CD4-positive, alpha-beta T cell (primary cell): ENCODE measurements around the gene AKAP8L. TPM values are rescaled to one million over a fixed set of nuclear protein-coding genes. Genes with fewer than 3 reads are reported as not detected.

Source experiments
- ATAC-seq: fragments of 200-7000 bp; cut with Tn5 transposase; one replicate; pipeline ENCODE4 v1.10.0; 2022; ENCODE audit warnings: mild to moderate bottlenecking; ENCODE audit not compliant: poor library complexity
- CTCF ChIA-PET: fragments of 350-600 bp; sonication (Branson Sonifier 250); formaldehyde crosslinking; loops from one replicate; lab custom pipeline; 2021; ENCODE audit warnings: antibody characterized with exemption, inconsistent platforms; lab: Charles Lee
- POLR2A ChIA-PET: fragments of 350-600 bp; sonication (Branson Sonifier 250); formaldehyde crosslinking; loops from one replicate; lab custom pipeline; 2021; ENCODE audit warnings: antibody characterized with exemption, inconsistent platforms; lab: Charles Lee
- DNase-seq, 14 experiments: peaks; one replicate each; pipeline ENCODE4 v3.0.0-alpha.2; 2013 to 2020; ENCODE audit warnings: mixed read lengths in 2 of 14
- H3K27ac ChIP-seq, 2 donors: one replicate each; pipeline versions ENCODE4 v1.5.1 to v1.7.0; 2013; ENCODE audit warnings: low read length in 2 of 2, low read depth in 1 of 2, mild to moderate bottlenecking in 1 of 2
- H3K27me3 ChIP-seq, 2 experiments: 1 replicate in 1 of 2; 2 replicates in 1 of 2; pipeline versions ENCODE4 v1.6.1 to v1.7.0; 2013; ENCODE audit warnings: low read length in 2 of 2, control low read depth in 1 of 2, mild to moderate bottlenecking in 1 of 2, moderate library complexity in 1 of 2; ENCODE audit not compliant: insufficient read depth in 2 of 2, control insufficient read depth in 1 of 2
- H3K36me3 ChIP-seq: one replicate; pipeline ENCODE4 v1.6.1; 2013; ENCODE audit warnings: low read length, control low read depth; ENCODE audit not compliant: insufficient read depth
- H3K4me1 ChIP-seq: one replicate; pipeline ENCODE4 v1.6.1; 2013; ENCODE audit warnings: low read length, control low read depth; ENCODE audit not compliant: insufficient read depth
- H3K4me3 ChIP-seq: one replicate; pipeline ENCODE4 v1.5.1; 2013; ENCODE audit warnings: mild to moderate bottlenecking, low read length, moderate library complexity
- H3K9me3 ChIP-seq, 2 experiments: 1 replicate in 1 of 2; 2 replicates in 1 of 2; pipeline versions ENCODE4 v1.6.1 to v1.7.0; 2013; ENCODE audit warnings: low read length in 2 of 2, mild to moderate bottlenecking in 2 of 2, control low read depth in 1 of 2, moderate library complexity in 1 of 2; ENCODE audit not compliant: control insufficient read depth in 1 of 2, insufficient read depth in 1 of 2
- H3K27ac Mint-ChIP-seq: one replicate; pipeline ENCODE4 v1.8.0; 2020; ENCODE audit warnings: mixed read lengths
- H3K27me3 Mint-ChIP-seq: one replicate; pipeline ENCODE4 v1.8.0; 2021; ENCODE audit warnings: mixed read lengths
- H3K36me3 Mint-ChIP-seq: one replicate; pipeline ENCODE4 v1.8.0; 2021; ENCODE audit warnings: low read depth, mixed read lengths
- H3K4me1 Mint-ChIP-seq: one replicate; pipeline ENCODE4 v1.8.0; 2021; ENCODE audit warnings: low read depth, mixed read lengths
- H3K4me3 Mint-ChIP-seq: one replicate; pipeline ENCODE4 v1.8.0; 2020; ENCODE audit warnings: mild to moderate bottlenecking, mixed read lengths
- H3K9me3 Mint-ChIP-seq: one replicate; pipeline ENCODE4 v1.8.0; 2020; ENCODE audit warnings: mixed read lengths
- CTCF ChIP-seq: fragments of 200-600 bp; IDR thresholded peaks from one replicate; pipeline ENCODE4 v1.8.0; 2022; ENCODE audit warnings: antibody characterized with exemption, mild to moderate bottlenecking
- intact Hi-C, 2 experiments: fragments of 100-400 bp; cut with DNase I in 1 of 2; cut with micrococcal nuclease in 1 of 2; formaldehyde crosslinking; loops; one replicate each; pipeline versions ENCODE4 v1.15.1 to v1.9.0; 2023 to 2025; cut with DNase I, micrococcal nuclease
- total RNA-seq, 174 experiments: library from RNA in 2 of 174; stranded (reverse) in 2 of 174; gene quantifications; one replicate each; pipeline ENCODE4 v1.2.3 and lab custom pipeline; 2021 to 2026

Gene AKAP8L
- total RNA-seq, 2 experiments from 2014 or later, result 157 to 162 TPM

DNA sequence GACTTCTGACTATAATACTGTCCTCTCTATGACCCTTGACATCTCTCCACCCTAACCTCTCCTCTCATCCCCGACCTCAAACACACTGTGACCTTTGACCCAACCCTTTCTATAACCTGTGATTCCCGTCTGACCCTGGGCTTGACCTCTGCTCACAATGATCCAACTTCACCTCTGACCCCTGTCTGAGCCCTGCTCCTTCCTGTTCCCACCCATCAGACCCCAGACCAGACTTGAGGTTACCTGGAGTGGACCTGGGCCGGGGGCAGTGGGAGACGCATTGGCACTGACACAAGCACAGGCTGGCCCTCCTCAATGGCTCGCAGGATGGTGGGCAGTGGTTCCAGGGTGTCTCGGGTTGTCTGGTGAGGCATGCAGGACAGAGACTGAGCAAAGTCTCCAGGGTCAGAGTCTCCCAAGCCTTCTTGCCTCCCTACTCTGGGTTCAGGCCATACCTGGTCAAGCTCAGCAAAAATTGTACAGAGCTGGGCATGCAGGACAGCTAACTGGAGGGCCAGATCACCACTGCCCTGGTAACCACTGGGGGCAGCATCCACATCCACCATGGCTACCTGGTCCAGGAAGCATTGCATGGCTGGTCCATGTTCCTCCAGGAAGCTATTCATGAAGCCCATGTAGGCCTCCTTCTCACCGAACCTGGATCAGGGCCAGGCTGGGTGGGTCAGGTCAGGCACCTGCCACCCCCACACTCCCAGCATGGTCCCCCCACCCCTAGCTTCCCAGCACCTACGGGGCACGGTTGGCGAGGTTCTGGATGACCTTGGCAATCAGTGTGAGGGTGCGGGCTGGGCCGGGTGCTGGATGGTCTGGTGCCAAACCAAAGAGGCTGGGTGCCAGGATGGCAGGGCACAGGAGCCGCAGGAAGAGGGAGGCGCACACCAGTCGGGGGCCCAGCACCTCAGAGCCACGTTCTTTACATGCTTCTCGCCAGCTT is 35.4 kb upstream of the AKAP8L start:
- no peak overlapping the region for H3K4me3 Mint-ChIP-seq
- no peak for TF ChIP-seq CTCF
- no peak overlapping the region for H3K27ac Mint-ChIP-seq
- no peaks in the 10 kb centered on the region for H3K9me3 Mint-ChIP-seq
- peaks cover 29% of the 10 kb centered on the region for H3K4me1 Mint-ChIP-seq
- intact Hi-C loops, result loop anchor here in 1 of 2 experiments (5.0 kb wide), 1 partner anchor 37 kb away; the partner anchor contains the start of gene AKAP8L
- H3K9me3 ChIP-seq, result no peaks in the 10 kb centered on the region
- H3K36me3 Mint-ChIP-seq, result peaks cover 64% of the 10 kb centered on the region
- H3K4me3 ChIP-seq, result no peak overlapping the region
- no peaks in the 10 kb centered on the region for H3K27me3 ChIP-seq
- H3K4me1 ChIP-seq, result peaks cover 33% of the 10 kb centered on the region
- H3K27ac ChIP-seq, result peak overlapping the region in 1 of 2 donors; percentile 21
- ATAC-seq, result no peak
- no peaks in the 10 kb centered on the region for H3K27me3 Mint-ChIP-seq
- ChIA-PET CTCF (interaction anchor here (0.6 to 1.6 kb wide), 3 partner anchors 35 to 100 kb away, joined by 4 to 5 read pairs (median 4); no protein-coding TSS in a partner anchor), POLR2A (interaction anchor here (0.8 to 3.1 kb wide), 5 partner anchors 9 to 74 kb away, joined by 4 to 11 read pairs (median 5); partner anchors contain the start of genes AKAP8 and AKAP8L)
- no peak for DNase-seq
- peaks cover 75% of the 10 kb centered on the region for H3K36me3 ChIP-seq

GRCh38 chr19:15453091-15453578 is 34.3 kb upstream of the AKAP8L start:
- H3K36me3 Mint-ChIP-seq, result peaks cover 62% of the 10 kb centered on the region
- ATAC-seq (no peak), DNase-seq (peak in 1 of 14 experiments; percentile 14)
- no peaks in the 10 kb centered on the region for H3K9me3 Mint-ChIP-seq
- Histone ChIP-seq H3K4me1 (peaks cover 40% of the 10 kb centered on the region), H3K27ac (no peak overlapping the region), H3K4me3 (no peak overlapping the region), H3K27me3 (no peaks in the 10 kb centered on the region), H3K9me3 (no peaks in the 10 kb centered on the region), H3K36me3 (peaks cover 65% of the 10 kb centered on the region)
- no peak for TF ChIP-seq CTCF
- no peak overlapping the region for H3K27ac Mint-ChIP-seq
- intact Hi-C loops, result loop anchor here in 1 of 2 experiments (5.0 kb wide), 1 partner anchor 36 kb away; the partner anchor contains the start of gene AKAP8L
- no peak overlapping the region for H3K4me3 Mint-ChIP-seq
- no peaks in the 10 kb centered on the region for H3K27me3 Mint-ChIP-seq
- ChIA-PET CTCF (no interaction called here), POLR2A (interaction anchor here (1.8 to 4.1 kb wide), 2 partner anchors 8 to 20 kb away, joined by 5 to 14 read pairs; no protein-coding TSS in a partner anchor)
- peaks cover 36% of the 10 kb centered on the region for H3K4me1 Mint-ChIP-seq
